GM04503 (cell line): ENCODE measurements around the gene SEC62.

Experiments used
- DNase-seq: peaks from one replicate; pipeline ENCODE4 v3.0.0-alpha.2; 2012; ENCODE audit warnings: low read depth

The SEC62 gene

GRCh38 chr3:169966428-169966950, at the start of gene SEC62:
SEC62 (plus strand) TSS chr3:169966807; CDS start chr3:169966823, 16 bp downstream.
- peak; percentile 38 for DNase-seq

GRCh38 chr3:169923189-169923588, 43.4 kb upstream of the SEC62 start:
- DNase-seq = no peak

GRCh38 chr3:169923831-169924230, 42.8 kb upstream of the SEC62 start:
- DNase-seq = no peak

GRCh38 chr3:169929830-169930519, 36.6 kb upstream of the SEC62 start:
- no peak for DNase-seq

- no peak for DNase-seq
Measured at GRCh38 chr3:169930843-169931242, 35.8 kb upstream of the SEC62 start.

- DNase-seq = no peak
Measured at GRCh38 chr3:169931747-169932520, 34.7 kb upstream of the SEC62 start.

- no peak for DNase-seq
Measured at GRCh38 chr3:169939320-169939719, 27.3 kb upstream of the SEC62 start.

GRCh38 chr3:169939751-169940150, 26.9 kb upstream of the SEC62 start:
- no peak for DNase-seq

- DNase-seq = no peak
Measured at GRCh38 chr3:169940470-169941181, 26.0 kb upstream of the SEC62 start.

GRCh38 chr3:169945313-169945712, 21.3 kb upstream of the SEC62 start:
- DNase-seq = no peak

- DNase-seq = no peak
Measured at GRCh38 chr3:169946336-169946735, 20.3 kb upstream of the SEC62 start.

GRCh38 chr3:169948559-169949448, 17.8 kb upstream of the SEC62 start:
- no peak for DNase-seq

- DNase-seq = no peak
Measured at GRCh38 chr3:169952045-169952444, 14.6 kb upstream of the SEC62 start.

- DNase-seq = no peak
Measured at GRCh38 chr3:169953462-169954141, 13.0 kb upstream of the SEC62 start.

- no peak for DNase-seq
Measured at GRCh38 chr3:169954142-169954756, 12.4 kb upstream of the SEC62 start.

- no peak for DNase-seq
Measured at GRCh38 chr3:169955406-169955805, 11.2 kb upstream of the SEC62 start.

GRCh38 chr3:169964176-169964575, 2.4 kb upstream of the SEC62 start:
- no peak for DNase-seq

GRCh38 chr3:169965562-169966427, 812 bp upstream of the SEC62 start:
- no peak for DNase-seq
